T-cell (primary cell): ENCODE results near the gene LRRC71. TPM values are rescaled to one million over a fixed set of nuclear protein-coding genes. Genes with fewer than 3 reads are reported as not detected.

Experiments
- ATAC-seq, 4 experiments: fragments of 200-7000 bp in 3 of 4; fragments of 150-1000 bp in 1 of 4; cut with Tn5 transposase; replicated peaks in 1 of 4; 1 replicate in 3 of 4; 2 replicates in 1 of 4; pipeline ENCODE4 v1.10.0; 2021; ENCODE audit warnings: moderate library complexity in 3 of 4, mild to moderate bottlenecking in 2 of 4, moderate number of reproducible peaks in 1 of 4
- CTCF ChIA-PET, 2 donors: fragments of 300-600 bp; sonication (Branson Sonifier 250); formaldehyde crosslinking; loops; one replicate each; lab custom pipeline; 2022; ENCODE audit warnings: antibody characterized with exemption in 2 of 2; lab: Charles Lee
- POLR2A ChIA-PET, 2 donors: fragments of 300-600 bp; sonication (Branson Sonifier 250); formaldehyde crosslinking; loops; one replicate each; lab custom pipeline; 2022; ENCODE audit warnings: antibody characterized with exemption in 2 of 2; lab: Charles Lee
- DNase-seq, 35 experiments: peaks; one replicate each; pipeline versions ENCODE4 v3.0.0 to v3.0.0-alpha.2; 2013 to 2023
- H3K27ac ChIP-seq: one replicate; pipeline ENCODE4 v1.5.1; 2013; ENCODE audit warnings: low read length
- H3K27me3 ChIP-seq, 2 experiments: replicated peaks in 1 of 2; 1 replicate in 1 of 2; 2 replicates in 1 of 2; pipeline versions ENCODE4 v1.6.1 to v1.7.0; 2013; ENCODE audit warnings: low read length in 1 of 2, mixed read lengths in 1 of 2; ENCODE audit not compliant: control insufficient read depth in 2 of 2, insufficient read depth in 2 of 2; ENCODE audit errors: extremely low read depth in 1 of 2
- H3K36me3 ChIP-seq, 2 donors: 1 replicate in 1 of 2; 2 replicates in 1 of 2; pipeline versions ENCODE4 v1.6.1 to v1.7.0; 2013; ENCODE audit warnings: low read length in 1 of 2; ENCODE audit not compliant: control insufficient read depth in 2 of 2, insufficient read depth in 1 of 2; ENCODE audit errors: extremely low read depth in 1 of 2
- H3K4me1 ChIP-seq, 2 experiments: 1 replicate in 1 of 2; 2 replicates in 1 of 2; pipeline versions ENCODE4 v1.6.1 to v1.7.0; 2013; ENCODE audit warnings: low read length in 2 of 2, mixed read lengths in 1 of 2; ENCODE audit not compliant: insufficient read depth in 2 of 2, control insufficient read depth in 1 of 2; ENCODE audit errors: extremely low read depth in 1 of 2
- H3K4me3 ChIP-seq, 2 donors: 1 replicate in 1 of 2; 2 replicates in 1 of 2; pipeline versions ENCODE4 v1.5.1 to v1.7.0; 2013; ENCODE audit warnings: mild to moderate bottlenecking in 2 of 2, low read length in 1 of 2, moderate library complexity in 1 of 2; ENCODE audit not compliant: control insufficient read depth in 1 of 2; ENCODE audit errors: extremely low read depth in 1 of 2
- H3K9me3 ChIP-seq: 2 replicates; pipeline ENCODE4 v1.7.0; 2013
- H3K27ac Mint-ChIP-seq, 2 donors: one replicate each; pipeline ENCODE4 v1.8.0; 2020 to 2021; ENCODE audit warnings: mild to moderate bottlenecking in 2 of 2, mixed read lengths in 2 of 2
- H3K27me3 Mint-ChIP-seq, 2 donors: one replicate each; pipeline ENCODE4 v1.8.0; 2021 to 2022; ENCODE audit warnings: mixed read lengths in 2 of 2
- H3K36me3 Mint-ChIP-seq: one replicate; pipeline ENCODE4 v1.8.0; 2021; ENCODE audit warnings: mixed read lengths
- H3K4me1 Mint-ChIP-seq, 3 donors: one replicate each; pipeline ENCODE4 v1.8.0; 2020 to 2022; ENCODE audit warnings: mixed read lengths in 3 of 3, mild to moderate bottlenecking in 1 of 3
- H3K4me3 Mint-ChIP-seq, 3 donors: one replicate each; pipeline ENCODE4 v1.8.0; 2020 to 2022; ENCODE audit warnings: mild to moderate bottlenecking in 3 of 3, mixed read lengths in 3 of 3, moderate library complexity in 3 of 3
- H3K9me3 Mint-ChIP-seq, 3 donors: one replicate each; pipeline ENCODE4 v1.8.0; 2020 to 2022; ENCODE audit warnings: mixed read lengths in 3 of 3
- WGBS: methylation state at CpG from one replicate; pipeline ENCODE4 v1.1.5; 2013; ENCODE audit warnings: missing lambda C conversion rate; ENCODE audit not compliant: insufficient coverage; 5-methylcytosine and 5-hydroxymethylcytosine counted together
- total RNA-seq, 35 experiments: library from RNA in 6 of 35; stranded (reverse) in 6 of 35; fragments of 120-200 nt in 1 of 35; gene quantifications; one replicate each; pipeline versions ENCODE4 v1.2.1 to v1.2.4 and lab custom pipeline; 2013 to 2026

Gene LRRC71
- total RNA-seq, 5 donors from 2014 or later (not counting 1 experiment from before 2014, with no cell fraction given), result not detected

DNA sequence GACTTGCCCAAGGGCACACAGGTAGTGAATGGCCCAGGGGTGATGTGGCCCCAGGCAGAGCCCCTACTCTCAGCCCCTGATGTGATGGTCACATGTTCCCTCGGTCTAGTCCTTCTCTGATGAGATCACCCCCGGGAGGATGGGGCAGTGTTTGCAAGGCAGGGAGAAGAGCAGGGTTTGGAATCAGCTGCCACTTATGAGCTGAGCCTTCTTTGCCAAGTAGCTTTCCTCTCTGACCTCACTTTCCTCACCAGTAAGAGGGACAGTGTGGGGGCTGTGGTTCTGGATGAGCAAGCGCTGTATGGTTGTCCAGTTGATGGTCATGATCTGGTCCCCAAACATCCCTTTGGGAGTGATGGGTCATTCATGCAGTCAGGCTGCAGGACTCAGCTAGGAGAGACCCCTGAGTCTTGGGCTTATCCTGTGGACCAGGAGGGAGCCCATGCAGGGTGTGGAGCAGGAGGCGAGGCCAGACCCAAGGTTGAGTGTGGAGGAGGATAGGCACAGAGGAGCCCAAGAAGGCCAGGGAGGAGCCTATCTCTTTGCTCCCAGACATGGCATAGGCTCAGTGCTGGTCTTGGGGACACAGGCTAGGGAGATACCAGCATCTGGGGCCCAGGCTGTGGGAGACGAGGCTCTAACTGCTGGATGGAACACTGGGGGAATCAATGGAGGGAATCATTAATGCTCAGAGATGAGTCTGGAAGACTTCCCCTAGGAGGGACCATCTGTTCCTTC is 42.8 kb upstream of the LRRC71 start:
- Mint-ChIP-seq H3K27me3 (peaks cover 15 to 33% of the 10 kb centered on the region in 2 donors), H3K27ac (no peak overlapping the region), H3K36me3 (no peaks in the 10 kb centered on the region), H3K4me1 (no peaks in the 10 kb centered on the region), H3K4me3 (no peak overlapping the region), H3K9me3 (no peaks in the 10 kb centered on the region)
- Histone ChIP-seq H3K4me1 (no peaks in the 10 kb centered on the region), H3K9me3 (no peaks in the 10 kb centered on the region), H3K36me3 (no peaks in the 10 kb centered on the region), H3K27ac (no peak overlapping the region), H3K27me3 (peaks cover 0 to 71% of the 10 kb centered on the region in 2 experiments), H3K4me3 (no peak overlapping the region)
- ATAC-seq, result no peak
- WGBS, result 90% methylated on average over 2 of the region's 5 CpGs
- ChIA-PET POLR2A (no interaction called here), CTCF (no interaction called here)
- DNase-seq, result no peak

DNA sequence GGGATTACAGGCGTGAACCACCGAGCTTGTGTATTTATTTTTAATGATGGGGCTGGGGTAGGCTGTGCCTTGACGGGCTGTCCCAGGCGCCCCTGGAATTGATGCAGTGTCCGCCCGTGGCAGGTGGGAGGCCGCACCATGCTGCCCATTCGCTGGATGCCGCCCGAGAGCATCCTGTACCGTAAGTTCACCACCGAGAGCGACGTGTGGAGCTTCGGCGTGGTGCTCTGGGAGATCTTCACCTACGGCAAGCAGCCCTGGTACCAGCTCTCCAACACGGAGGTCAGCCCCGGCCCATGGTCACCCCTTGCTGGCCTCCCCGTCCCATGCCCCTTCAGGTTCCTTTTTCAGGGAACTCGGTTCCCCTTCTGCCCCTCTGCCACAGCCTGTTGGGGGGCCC is 40.6 kb upstream of the LRRC71 start:
- H3K9me3 Mint-ChIP-seq, result no peaks in the 10 kb centered on the region
- peaks cover 10 to 39% of the 10 kb centered on the region in 2 donors for H3K27me3 Mint-ChIP-seq
- H3K4me1 Mint-ChIP-seq, result no peaks in the 10 kb centered on the region
- no peak overlapping the region for H3K4me3 ChIP-seq
- no peak for DNase-seq
- no peaks in the 10 kb centered on the region for H3K9me3 ChIP-seq
- no peaks in the 10 kb centered on the region for H3K36me3 ChIP-seq
- CTCF ChIA-PET, result interaction anchor here in 1 of 2 donors (0.6 kb wide), 1 partner anchor 277 kb away, joined by 3 read pairs; no protein-coding TSS in a partner anchor
- no peak overlapping the region for H3K4me3 Mint-ChIP-seq
- H3K36me3 Mint-ChIP-seq, result no peaks in the 10 kb centered on the region
- H3K27ac ChIP-seq, result no peak overlapping the region
- ATAC-seq, result no peak
- no peaks in the 10 kb centered on the region for H3K4me1 ChIP-seq
- POLR2A ChIA-PET, result no interaction called here
- H3K27me3 ChIP-seq, result peaks cover 0 to 78% of the 10 kb centered on the region in 2 experiments
- 91% methylated on average over 21 of the region's 21 CpGs for WGBS
- no peak overlapping the region for H3K27ac Mint-ChIP-seq

DNA sequence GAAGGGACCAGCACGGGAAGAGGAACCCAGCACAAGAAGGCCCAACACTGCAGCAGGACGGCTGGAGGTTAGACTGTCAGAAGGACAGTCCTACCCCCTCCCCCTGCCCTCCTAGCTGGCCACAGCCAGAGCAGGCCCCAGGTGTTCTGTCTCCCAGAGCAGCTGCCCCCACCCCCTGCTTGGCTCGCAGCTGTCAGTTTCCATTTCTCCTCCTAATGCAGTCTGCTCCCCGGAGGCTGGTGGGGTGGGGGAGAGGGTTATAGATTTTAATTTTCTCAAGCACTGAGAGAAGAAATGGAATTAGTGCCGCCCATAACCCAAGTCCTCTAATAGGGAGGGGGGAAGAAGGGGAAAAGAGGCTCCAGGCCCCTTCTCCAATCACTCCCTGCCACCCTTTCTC is 40.0 kb upstream of the LRRC71 start:
- no peak overlapping the region for H3K4me3 ChIP-seq
- WGBS, result 82% methylated on average over 2 of the region's 5 CpGs
- Mint-ChIP-seq H3K27ac (no peak overlapping the region), H3K9me3 (no peaks in the 10 kb centered on the region), H3K27me3 (peaks cover 10 to 39% of the 10 kb centered on the region in 2 donors), H3K4me1 (no peaks in the 10 kb centered on the region), H3K4me3 (no peak overlapping the region), H3K36me3 (no peaks in the 10 kb centered on the region)
- DNase-seq, result no peak
- no peaks in the 10 kb centered on the region for H3K4me1 ChIP-seq
- POLR2A ChIA-PET, result no interaction called here
- no peaks in the 10 kb centered on the region for H3K36me3 ChIP-seq
- H3K9me3 ChIP-seq, result no peaks in the 10 kb centered on the region
- ATAC-seq, result no peak
- CTCF ChIA-PET, result interaction anchor here in 1 of 2 donors (0.6 kb wide), 1 partner anchor 277 kb away, joined by 3 read pairs; no protein-coding TSS in a partner anchor
- peaks cover 0 to 75% of the 10 kb centered on the region in 2 experiments for H3K27me3 ChIP-seq
- no peak overlapping the region for H3K27ac ChIP-seq

DNA sequence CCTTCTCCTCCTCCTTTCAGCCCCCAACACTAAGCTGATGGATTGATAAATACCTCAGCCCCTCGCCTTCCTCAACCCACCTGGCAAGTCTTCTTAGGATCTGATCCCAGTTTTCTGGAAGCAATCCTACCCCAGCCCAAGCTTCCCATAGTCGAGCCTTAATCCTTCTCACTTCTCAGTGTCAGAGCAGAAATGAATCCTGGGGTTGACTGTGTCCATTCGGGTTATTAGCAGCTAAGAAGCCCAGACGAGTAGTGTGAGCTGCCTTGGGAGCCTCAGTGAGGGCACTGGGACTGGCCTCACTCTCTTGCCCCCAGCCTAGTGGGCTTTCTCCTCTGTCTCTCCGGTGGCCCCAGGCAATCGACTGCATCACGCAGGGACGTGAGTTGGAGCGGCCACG is 39.3 kb upstream of the LRRC71 start:
- ChIA-PET POLR2A (no interaction called here), CTCF (interaction anchor here in 1 of 2 donors (1.0 kb wide), 1 partner anchor 43 kb away, joined by 7 read pairs; no protein-coding TSS in a partner anchor)
- H3K4me3 ChIP-seq, result no peak overlapping the region
- H3K9me3 Mint-ChIP-seq, result no peaks in the 10 kb centered on the region
- H3K27me3 ChIP-seq, result peaks cover 2 to 75% of the 10 kb centered on the region in 2 experiments
- no peak overlapping the region for H3K4me3 Mint-ChIP-seq
- H3K36me3 Mint-ChIP-seq, result no peaks in the 10 kb centered on the region
- ATAC-seq (no peak), DNase-seq (no peak)
- H3K4me1 ChIP-seq, result no peaks in the 10 kb centered on the region
- H3K27me3 Mint-ChIP-seq, result peaks cover 12 to 42% of the 10 kb centered on the region in 2 donors
- no peak overlapping the region for H3K27ac Mint-ChIP-seq
- H3K9me3 ChIP-seq, result no peaks in the 10 kb centered on the region
- H3K27ac ChIP-seq, result no peak overlapping the region
- no peaks in the 10 kb centered on the region for H3K36me3 ChIP-seq
- 74% methylated on average over 9 of the region's 10 CpGs for WGBS
- H3K4me1 Mint-ChIP-seq, result no peaks in the 10 kb centered on the region

DNA sequence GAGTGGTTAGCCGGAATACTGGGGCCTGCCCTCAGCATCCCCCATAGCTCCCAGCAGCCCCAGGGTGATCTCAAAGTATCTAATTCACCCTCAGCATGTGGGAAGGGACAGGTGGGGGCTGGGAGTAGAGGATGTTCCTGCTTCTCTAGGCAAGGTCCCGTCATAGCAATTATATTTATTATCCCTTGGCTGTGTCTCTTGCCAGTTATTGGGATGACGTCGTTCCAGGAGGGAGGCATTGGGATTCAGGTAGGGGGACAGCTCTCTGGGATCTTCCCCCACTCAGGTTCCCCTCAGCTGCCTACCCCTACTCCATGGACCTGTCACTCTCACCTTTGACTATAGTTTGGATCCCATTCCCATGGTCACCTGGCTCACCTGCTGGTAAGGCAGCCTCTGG is 38.8 kb upstream of the LRRC71 start:
- CTCF ChIA-PET, result interaction anchor here in 1 of 2 donors (1.0 kb wide), 1 partner anchor 43 kb away, joined by 7 read pairs; no protein-coding TSS in a partner anchor
- Mint-ChIP-seq H3K27ac (no peak overlapping the region), H3K4me1 (no peaks in the 10 kb centered on the region), H3K27me3 (peaks cover 17 to 44% of the 10 kb centered on the region in 2 donors), H3K36me3 (no peaks in the 10 kb centered on the region), H3K9me3 (no peaks in the 10 kb centered on the region), H3K4me3 (no peak overlapping the region)
- WGBS, result no CpG with 5 or more reads among the region's 4 CpGs
- Histone ChIP-seq H3K4me1 (no peaks in the 10 kb centered on the region), H3K27ac (no peak overlapping the region), H3K27me3 (peaks cover 2 to 74% of the 10 kb centered on the region in 2 experiments), H3K9me3 (no peaks in the 10 kb centered on the region), H3K4me3 (no peak overlapping the region), H3K36me3 (no peaks in the 10 kb centered on the region)
- DNase-seq (no peak), ATAC-seq (no peak)
- POLR2A ChIA-PET, result no interaction called here

DNA sequence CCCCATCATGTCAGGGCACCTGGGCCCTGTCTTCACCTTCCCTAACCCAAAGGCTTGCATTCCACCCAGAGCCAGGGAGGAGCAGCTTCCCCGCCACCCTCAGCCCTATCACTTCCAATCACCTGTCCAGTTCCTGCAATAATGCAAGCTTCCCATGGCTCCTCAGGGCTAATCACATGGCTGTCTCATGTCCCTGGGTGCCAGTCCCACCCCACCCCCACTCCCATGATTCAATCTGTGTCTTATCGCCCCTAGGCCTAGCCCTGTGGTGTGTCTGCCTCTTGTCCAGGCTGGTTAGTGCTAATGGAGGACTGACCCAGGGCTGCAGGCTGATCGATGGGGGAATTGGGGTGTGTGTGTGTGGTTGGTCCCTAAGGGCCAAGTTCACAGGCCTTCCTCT is 37.9 kb upstream of the LRRC71 start:
- whole genome bisulfite sequencing, result 83% methylated on average over 2 of the region's 3 CpGs
- H3K4me3 Mint-ChIP-seq, result no peak overlapping the region

More for the DNA sequence above, 37.9 kb upstream of the LRRC71 start:
- no peak for ATAC-seq
- Histone ChIP-seq H3K9me3 (no peaks in the 10 kb centered on the region), H3K27me3 (peaks cover 2 to 81% of the 10 kb centered on the region in 2 experiments), H3K4me1 (no peaks in the 10 kb centered on the region), H3K36me3 (no peaks in the 10 kb centered on the region), H3K27ac (no peak overlapping the region), H3K4me3 (no peak overlapping the region)
- Mint-ChIP-seq H3K27ac (no peak overlapping the region), H3K4me1 (no peaks in the 10 kb centered on the region), H3K27me3 (peaks cover 20 to 50% of the 10 kb centered on the region in 2 donors), H3K9me3 (no peaks in the 10 kb centered on the region), H3K36me3 (no peaks in the 10 kb centered on the region)
- no peak for DNase-seq
- ChIA-PET CTCF (no interaction called here), POLR2A (no interaction called here)
